IPS-20b (cell line): ENCODE data around the gene PRR5L.

ENCODE experiments used
- H3K27ac ChIP-seq: one replicate; pipeline ENCODE4 v1.5.1; 2013; ENCODE audit warnings: low read length
- H3K27me3 ChIP-seq: 2 replicates; pipeline ENCODE4 v1.6.1; 2013; ENCODE audit warnings: mild to moderate bottlenecking, low read length, inconsistent platforms; ENCODE audit not compliant: insufficient read depth
- H3K36me3 ChIP-seq: 2 replicates; pipeline ENCODE4 v1.6.1; 2013; ENCODE audit warnings: low read depth, mild to moderate bottlenecking, inconsistent platforms, low read length, moderate library complexity; ENCODE audit not compliant: insufficient read depth
- H3K4me1 ChIP-seq: 2 replicates; pipeline ENCODE4 v1.6.1; 2013; ENCODE audit warnings: mild to moderate bottlenecking, control low read depth, inconsistent platforms, low read length, moderate library complexity; ENCODE audit not compliant: insufficient read depth
- H3K4me3 ChIP-seq: 2 replicates; pipeline ENCODE4 v1.5.1; 2013; ENCODE audit warnings: mild to moderate bottlenecking, low read length, inconsistent platforms
- H3K9ac ChIP-seq: 2 replicates; pipeline ENCODE4 v1.6.1; 2013; ENCODE audit warnings: low read depth, mild to moderate bottlenecking, inconsistent platforms, low read length, moderate library complexity
- H3K9me3 ChIP-seq: 2 replicates; pipeline ENCODE4 v1.6.1; 2013; ENCODE audit warnings: mild to moderate bottlenecking, low read depth, low read length, inconsistent platforms; ENCODE audit not compliant: insufficient read depth

The PRR5L gene

DNA sequence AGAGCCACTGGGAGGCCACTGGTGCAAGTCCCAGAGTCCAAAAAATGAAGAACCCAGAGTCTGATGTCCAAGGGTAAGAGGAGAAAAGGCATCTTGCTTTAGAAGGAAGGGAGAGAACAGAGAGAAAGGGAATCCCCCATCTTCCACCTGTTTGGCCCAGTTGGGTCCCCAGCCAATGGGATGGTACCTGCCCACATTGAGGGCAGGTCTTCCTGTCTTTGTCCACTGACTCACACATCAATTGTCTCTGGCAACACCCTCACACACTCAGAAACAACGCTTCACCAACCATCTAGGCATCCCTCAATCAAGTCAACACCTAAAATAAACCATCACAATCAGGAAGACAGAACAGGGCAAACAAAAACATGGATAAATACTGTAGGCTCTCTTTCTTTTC, 13.2 kb upstream of the PRR5L start:
- Histone ChIP-seq H3K9me3 (no peaks in the 10 kb centered on the region), H3K27me3 (no peaks in the 10 kb centered on the region), H3K9ac (no peak overlapping the region), H3K4me1 (no peaks in the 10 kb centered on the region), H3K36me3 (0 out of 2 replicates have a peak, but pooled peaks cover 3% of the 10 kb centered on the region), H3K27ac (no peak overlapping the region), H3K4me3 (no peak overlapping the region)

DNA sequence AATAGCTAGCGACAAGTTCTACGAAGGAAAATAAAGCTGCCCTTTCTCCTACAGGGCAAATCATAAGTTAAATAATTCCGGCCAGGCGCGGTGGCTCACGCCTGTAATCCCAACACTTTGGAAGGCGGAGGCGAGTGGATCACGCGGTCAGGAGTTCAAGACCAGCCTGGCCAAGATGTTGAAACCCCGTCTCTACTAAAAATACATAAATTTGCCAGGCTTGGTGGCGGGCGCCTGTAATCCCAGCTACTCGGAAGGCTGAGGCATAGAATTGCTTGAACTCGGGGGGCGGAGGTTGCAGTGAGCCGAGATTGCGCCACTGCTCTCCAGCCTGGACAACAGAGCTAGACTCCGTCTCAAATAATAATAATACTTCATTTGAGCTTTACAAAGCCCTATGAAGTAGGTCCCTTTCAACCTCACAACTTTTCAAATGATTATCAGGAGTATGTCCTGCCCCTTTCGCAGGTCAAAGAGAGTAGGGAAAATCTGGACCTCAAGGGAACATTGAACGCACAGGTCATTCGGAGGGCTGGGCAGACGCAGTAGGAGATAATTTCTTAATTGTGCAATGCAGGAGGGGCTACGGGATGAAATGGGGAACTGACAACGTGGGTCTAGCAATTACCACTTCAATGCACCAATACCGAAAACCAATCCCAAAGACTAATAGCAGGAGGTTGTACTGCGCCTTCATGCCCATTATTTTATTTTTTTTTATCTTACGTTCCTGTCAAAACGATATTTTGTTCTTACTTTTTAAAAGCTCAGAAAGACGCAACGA, 7.5 kb upstream of the PRR5L start:
- Histone ChIP-seq H3K9me3 (no peaks in the 10 kb centered on the region), H3K27me3 (peaks cover 16% of the 10 kb centered on the region), H3K4me1 (no peaks in the 10 kb centered on the region), H3K27ac (no peak overlapping the region), H3K9ac (peak overlapping the region; percentile 78), H3K36me3 (no peaks in the 10 kb centered on the region), H3K4me3 (peak overlapping the region; percentile 79)

DNA sequence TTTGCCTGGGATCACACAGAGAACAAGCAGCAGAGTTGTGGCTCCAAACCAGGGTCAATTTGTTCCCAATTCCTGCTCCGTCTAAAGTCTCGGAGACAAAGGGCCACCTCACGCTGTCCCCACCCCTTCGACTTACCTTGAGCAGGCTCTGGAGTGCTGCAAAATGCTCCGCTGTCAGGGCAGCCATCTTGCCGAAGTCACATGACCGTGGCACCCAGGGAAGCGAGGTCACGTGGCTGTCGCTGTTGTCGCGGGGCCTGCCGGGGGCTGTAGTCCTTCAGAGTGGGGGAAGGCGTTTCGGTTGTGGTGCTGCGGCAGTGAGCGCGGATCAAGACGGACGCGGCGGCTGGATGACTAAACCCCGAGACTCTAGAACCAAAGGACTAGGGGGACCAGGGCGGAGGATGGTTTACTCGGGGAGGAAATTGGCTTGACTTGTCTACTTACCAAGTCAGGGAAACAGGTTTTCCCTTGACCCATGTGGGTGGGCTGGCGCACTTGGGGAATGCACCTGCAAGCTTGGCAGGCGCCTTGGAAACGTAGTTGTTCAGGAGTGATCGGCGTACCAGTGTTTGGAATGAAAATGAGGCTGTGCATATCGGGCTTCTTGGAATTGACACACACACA, 6.7 kb upstream of the PRR5L start, which contains the start of gene COMMD9:
COMMD9 (minus strand) TSS at position 199 of the 627 bp plus-strand sequence; CDS start at position 187, 12 bp downstream.
- no peaks in the 10 kb centered on the region for H3K4me1 ChIP-seq
- peaks cover 16% of the 10 kb centered on the region for H3K27me3 ChIP-seq
- H3K9ac ChIP-seq, result peak within 1 kb of the TSS; percentile 78
- H3K27ac ChIP-seq, result no peak within 1 kb of the TSS
- H3K36me3 ChIP-seq, result no peaks in the 10 kb centered on the region
- H3K9me3 ChIP-seq, result no peaks in the 10 kb centered on the region
- peak within 1 kb of the TSS; percentile 79 for H3K4me3 ChIP-seq

DNA sequence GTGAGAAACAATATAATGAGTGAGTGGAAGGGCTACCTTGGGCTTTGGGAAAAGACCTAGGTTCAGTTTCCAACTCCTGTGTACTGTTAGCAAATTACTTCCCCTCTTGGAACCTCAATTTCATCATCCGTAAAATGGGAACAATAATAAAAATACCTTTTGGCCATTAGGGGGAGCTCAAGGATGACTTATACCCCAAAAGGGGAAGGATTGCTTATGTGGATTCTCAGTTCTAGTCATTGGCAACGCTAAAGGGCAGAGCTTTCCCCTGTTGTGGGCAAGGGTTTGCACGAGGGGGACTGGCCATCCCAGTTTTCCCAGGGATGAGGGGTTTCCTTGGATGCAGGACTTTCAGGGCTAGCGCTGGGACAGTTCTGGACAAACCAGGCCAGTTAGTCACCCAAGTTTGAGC, 3.8 kb upstream of the PRR5L start:
- Histone ChIP-seq H3K9ac (no peak overlapping the region), H3K4me3 (no peak overlapping the region), H3K36me3 (no peaks in the 10 kb centered on the region), H3K4me1 (no peaks in the 10 kb centered on the region), H3K27me3 (peaks cover 16% of the 10 kb centered on the region), H3K27ac (no peak overlapping the region), H3K9me3 (no peaks in the 10 kb centered on the region)

DNA sequence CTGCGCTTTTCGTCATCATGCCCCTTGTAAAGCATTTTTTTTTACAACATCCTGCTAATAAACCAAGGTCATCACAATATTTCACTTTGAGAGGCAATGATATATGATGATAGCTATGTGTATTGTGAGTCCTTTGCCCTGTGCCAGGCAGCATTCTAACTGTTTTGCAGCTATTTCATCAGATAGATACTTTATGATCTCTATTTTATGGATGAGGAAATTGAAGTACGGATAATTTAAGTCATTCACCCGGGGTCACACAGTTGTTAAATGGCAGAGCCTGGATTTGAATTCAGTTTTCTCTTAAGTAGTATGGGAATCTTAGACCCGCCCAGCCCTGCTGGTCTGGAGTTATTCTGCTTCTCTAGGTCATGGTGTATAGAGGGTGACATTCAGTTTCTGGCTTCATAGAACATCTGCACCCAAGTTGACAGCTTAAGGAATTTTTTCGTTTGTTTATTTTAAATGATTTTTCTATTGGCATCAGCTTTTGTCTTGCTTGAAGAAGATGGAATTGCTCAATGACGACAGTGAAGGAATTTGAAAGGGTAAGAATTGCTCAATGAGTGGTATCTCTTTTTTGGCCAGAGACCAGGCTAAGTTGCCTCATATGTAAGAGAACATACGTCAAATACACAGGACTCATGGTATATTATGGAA, 926 bp downstream of the PRR5L start:
- no peaks in the 10 kb centered on the region for H3K36me3 ChIP-seq
- no peaks in the 10 kb centered on the region for H3K27me3 ChIP-seq
- H3K4me1 ChIP-seq, result no peaks in the 10 kb centered on the region
- no peak overlapping the region for H3K9ac ChIP-seq
- no peak overlapping the region for H3K4me3 ChIP-seq
- H3K9me3 ChIP-seq, result no peaks in the 10 kb centered on the region
- H3K27ac ChIP-seq, result no peak overlapping the region

DNA sequence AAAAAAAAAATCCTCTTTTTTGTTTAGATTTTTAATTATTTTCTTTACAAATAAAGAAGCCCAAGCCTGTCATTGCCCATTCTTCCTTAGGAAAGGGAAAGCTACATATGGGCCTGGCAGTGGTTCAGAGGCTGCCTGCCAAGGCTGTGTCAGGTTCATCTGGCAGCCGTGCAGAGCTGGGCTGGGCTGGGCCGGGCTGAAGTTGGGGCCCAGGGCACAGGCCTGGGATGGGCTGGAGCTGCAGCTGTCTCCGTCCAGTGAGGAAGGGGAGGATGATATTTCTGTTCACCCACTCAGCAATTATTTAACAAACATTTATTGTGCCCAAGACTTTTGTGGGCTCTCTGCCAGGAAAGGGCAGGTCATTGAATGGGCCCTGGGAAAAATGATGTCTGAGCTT, 4.6 kb downstream of the PRR5L start:
- H3K4me1 ChIP-seq, result no peaks in the 10 kb centered on the region
- H3K9ac ChIP-seq, result no peak overlapping the region
- H3K9me3 ChIP-seq, result no peaks in the 10 kb centered on the region
- H3K4me3 ChIP-seq, result no peak overlapping the region
- no peaks in the 10 kb centered on the region for H3K27me3 ChIP-seq
- H3K36me3 ChIP-seq, result no peaks in the 10 kb centered on the region
- H3K27ac ChIP-seq, result no peak overlapping the region

DNA sequence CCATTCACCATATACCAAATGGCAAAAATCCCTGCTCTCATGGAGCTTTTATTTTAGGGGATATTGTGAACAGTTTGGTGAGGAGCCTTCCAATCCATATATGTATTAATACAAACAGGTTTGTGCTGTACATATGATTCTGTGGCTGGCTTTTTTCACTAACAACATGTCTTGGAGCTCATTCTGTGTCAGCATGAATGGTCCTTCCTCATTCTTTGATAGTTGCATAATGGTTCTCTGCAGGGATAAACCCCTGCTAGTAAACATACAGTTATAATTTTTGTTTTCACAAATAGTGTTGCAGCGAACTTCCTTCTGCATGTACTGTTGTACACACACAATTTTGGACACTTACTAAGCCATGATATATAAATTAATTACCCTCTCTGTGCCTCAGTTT, 8.3 kb downstream of the PRR5L start:
- no peaks in the 10 kb centered on the region for H3K36me3 ChIP-seq
- H3K9me3 ChIP-seq, result no peaks in the 10 kb centered on the region
- no peak overlapping the region for H3K4me3 ChIP-seq
- no peak overlapping the region for H3K9ac ChIP-seq
- H3K4me1 ChIP-seq, result no peaks in the 10 kb centered on the region
- no peaks in the 10 kb centered on the region for H3K27me3 ChIP-seq
- no peak overlapping the region for H3K27ac ChIP-seq

DNA sequence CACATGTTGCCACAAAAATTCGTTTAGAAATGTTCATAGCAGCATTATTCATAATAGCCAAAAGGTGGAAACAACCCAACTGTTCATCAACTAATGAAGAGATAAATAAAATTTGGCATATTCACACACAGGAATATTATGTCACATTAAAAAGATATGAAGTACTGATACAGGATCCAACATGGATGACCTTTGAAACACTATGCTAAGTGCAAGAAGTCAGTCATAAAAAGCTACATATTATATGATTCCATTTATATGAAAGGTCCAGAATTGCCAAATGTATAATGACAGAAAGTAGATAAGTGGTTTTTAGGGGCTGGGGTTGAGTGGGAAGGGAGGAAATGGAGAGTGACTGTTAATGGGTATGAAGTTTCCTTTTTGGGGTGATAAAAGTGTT, 9.0 kb downstream of the PRR5L start:
- H3K4me3 ChIP-seq, result no peak overlapping the region
- no peak overlapping the region for H3K9ac ChIP-seq
- H3K4me1 ChIP-seq, result no peaks in the 10 kb centered on the region
- H3K9me3 ChIP-seq, result no peaks in the 10 kb centered on the region
- no peaks in the 10 kb centered on the region for H3K27me3 ChIP-seq
- H3K27ac ChIP-seq, result no peak overlapping the region
- H3K36me3 ChIP-seq, result no peaks in the 10 kb centered on the region

DNA sequence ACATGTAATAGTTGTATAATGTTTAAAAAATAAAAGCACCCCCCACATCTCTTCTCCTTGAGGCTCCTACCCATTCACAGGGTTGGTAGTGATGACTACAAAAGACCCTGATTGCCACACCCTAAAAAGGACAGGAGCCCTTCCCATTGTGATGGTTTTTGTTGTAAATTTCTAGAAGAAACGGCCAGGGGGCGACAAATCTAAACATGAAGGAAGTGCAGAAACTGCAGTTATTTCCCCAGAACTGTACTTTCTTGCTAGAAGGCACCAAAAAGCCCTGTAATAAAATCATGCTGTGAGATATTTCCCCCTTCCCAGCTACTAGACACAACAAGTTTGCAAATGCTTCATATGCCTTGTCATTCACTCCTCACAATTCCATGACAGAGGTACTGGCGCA, 10.8 kb downstream of the PRR5L start:
- Histone ChIP-seq H3K27ac (no peak overlapping the region), H3K9ac (no peak overlapping the region), H3K36me3 (no peaks in the 10 kb centered on the region), H3K4me1 (no peaks in the 10 kb centered on the region), H3K4me3 (no peak overlapping the region), H3K9me3 (no peaks in the 10 kb centered on the region), H3K27me3 (no peaks in the 10 kb centered on the region)

DNA sequence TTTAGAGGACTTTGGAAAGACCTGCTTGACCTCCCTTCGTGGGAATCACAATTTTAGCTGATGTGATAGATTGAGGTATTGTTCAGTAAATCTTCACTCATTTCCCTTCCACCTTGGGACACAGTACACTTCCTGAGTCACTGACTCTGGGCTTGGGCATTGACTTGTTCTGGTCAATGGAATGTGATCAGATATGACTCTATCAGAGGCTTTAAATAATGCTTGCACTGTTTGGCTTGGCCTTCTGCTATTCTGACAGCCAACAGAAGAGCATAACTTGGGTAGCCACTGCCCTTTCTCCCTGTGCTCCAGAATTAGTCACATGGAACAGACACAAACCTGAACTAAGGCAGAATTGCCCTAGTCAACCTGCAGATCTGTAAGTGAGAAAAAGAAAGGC, 12.5 kb downstream of the PRR5L start:
- Histone ChIP-seq H3K9ac (no peak overlapping the region), H3K27ac (no peak overlapping the region), H3K4me3 (no peak overlapping the region), H3K9me3 (no peaks in the 10 kb centered on the region), H3K27me3 (no peaks in the 10 kb centered on the region; the same call in 1 of the 2 replicates), H3K36me3 (no peaks in the 10 kb centered on the region), H3K4me1 (no peaks in the 10 kb centered on the region)

DNA sequence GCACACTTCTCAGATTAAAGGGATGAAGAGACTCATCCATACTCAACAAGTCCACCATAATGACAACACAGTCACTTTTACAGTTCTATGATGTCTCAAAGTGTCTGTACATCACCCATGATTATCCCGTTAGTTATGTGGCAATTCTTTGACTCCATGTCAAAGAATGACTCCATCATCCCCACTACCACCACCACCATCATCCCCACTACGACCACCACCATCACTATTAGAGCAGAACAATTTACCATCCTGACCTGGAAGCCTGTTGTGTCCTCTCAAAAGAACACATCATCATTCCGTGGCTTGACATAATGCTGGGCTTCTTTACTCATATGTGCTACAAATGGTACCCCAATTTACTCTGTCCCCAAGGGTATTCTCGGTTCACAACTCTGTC, 13.7 kb downstream of the PRR5L start:
- Histone ChIP-seq H3K36me3 (no peaks in the 10 kb centered on the region), H3K27ac (no peak overlapping the region), H3K27me3 (no peaks in the 10 kb centered on the region; the same call in 1 of the 2 replicates), H3K4me1 (no peaks in the 10 kb centered on the region), H3K4me3 (no peak overlapping the region), H3K9me3 (no peaks in the 10 kb centered on the region), H3K9ac (no peak overlapping the region)
